Tibial nerve (tissue), 4 donors: ENCODE results near the gene TTBK2.

Source experiments
- CTCF ChIP-seq, 5 experiments: fragments of 200-600 bp in 3 of 5; fragments of 450-650 bp in 2 of 5; sonication (generic) in 3 of 5; IDR thresholded peaks; one replicate each; pipeline ENCODE4 v1.5.1; 2016 to 2019; ENCODE audit warnings: antibody characterized with exemption in 5 of 5, mild to moderate bottlenecking in 3 of 5, moderate library complexity in 2 of 5
- EP300 ChIP-seq, 2 donors: sonication (generic); formaldehyde crosslinking; IDR thresholded peaks; one replicate each; pipeline ENCODE4 v1.6.1; 2017; ENCODE audit warnings: antibody characterized with exemption in 2 of 2, mild to moderate bottlenecking in 1 of 2
- POLR2A ChIP-seq, 2 donors: fragments of 450-650 bp; IDR thresholded peaks; one replicate each; pipeline ENCODE4 v1.6.1; 2017; ENCODE audit warnings: antibody characterized with exemption in 2 of 2, mild to moderate bottlenecking in 2 of 2, moderate library complexity in 2 of 2

GRCh38 chr15:42705336-42705735 is 215.2 kb downstream of the TTBK2 start:
- TF ChIP-seq CTCF (IDR thresholded peaks at IDR 0.05) (no peak), POLR2A (IDR thresholded peaks at IDR 0.05) (no peak), EP300 (IDR thresholded peaks at IDR 0.05) (no peak)
